HPDE6-E6E7 (cell line): Measurements from ENCODE around the gene ZFP91.
"Not testable (repeated sequence)": the region's sequence is repeated elsewhere in the genome, so short reads cannot be mapped to it uniquely, and the experiment has no call there.

ENCODE experiments used
- DNase-seq: peaks from one replicate; pipeline ENCODE4 v3.0.0; 2011; ENCODE audit warnings: missing footprints; ENCODE audit errors: extremely low spot score

Gene ZFP91

DNA sequence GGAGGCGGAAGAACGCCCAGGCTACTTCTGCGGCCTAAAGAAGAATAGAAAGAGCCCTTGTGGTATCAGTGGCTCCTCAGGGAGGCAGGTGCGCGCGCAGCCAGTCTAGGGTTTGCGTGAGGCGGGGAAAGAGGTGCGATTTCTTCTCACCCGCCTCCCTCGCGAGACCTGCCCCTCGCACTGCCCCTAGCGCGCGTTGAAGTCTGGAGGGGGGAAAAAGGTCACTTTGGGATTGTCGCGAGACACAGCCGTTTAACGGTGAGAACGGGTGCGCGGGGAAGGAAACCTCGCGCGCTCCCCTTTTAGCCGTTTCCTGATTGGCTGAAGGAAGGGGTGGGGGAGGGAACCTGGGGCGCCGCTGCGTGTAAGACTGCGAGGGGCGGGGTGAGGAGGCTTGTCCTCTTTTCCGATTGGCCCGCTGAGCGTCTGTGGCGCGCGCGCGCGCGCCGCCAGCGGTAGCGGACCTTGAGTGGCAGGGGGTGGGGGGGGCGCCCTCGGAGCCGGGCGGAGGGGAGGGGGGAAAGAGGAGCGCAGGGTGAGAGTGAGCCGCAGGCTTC lies at the start of gene ZFP91:
Gene ZFP91, plus strand, starts transcription at position 429 of the 557 bp plus-strand sequence. CDS start 219 bp downstream, outside the sequence.
- DNase-seq: peak; percentile 70

DNA sequence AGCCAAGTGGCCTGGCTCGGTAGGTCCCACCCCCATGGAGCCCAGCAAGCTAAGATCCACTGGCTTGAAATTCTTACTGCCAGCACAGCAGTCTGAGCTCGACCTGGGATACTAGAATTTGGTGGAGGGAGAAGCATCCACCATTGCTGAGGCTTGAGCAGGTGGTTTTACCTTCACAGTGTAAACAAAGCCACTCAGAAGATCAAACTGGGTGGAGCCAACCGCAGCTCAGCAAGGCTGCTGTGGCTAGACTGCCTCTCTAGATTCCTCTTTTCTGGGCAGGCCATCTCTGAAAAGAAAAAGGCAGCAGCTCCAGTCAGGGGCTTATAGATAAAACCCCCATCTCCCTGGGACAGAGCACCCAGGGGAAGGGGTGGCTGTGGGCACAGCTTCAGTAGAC lies 48.6 kb upstream of the ZFP91 start:
- no peak for DNase-seq

DNA sequence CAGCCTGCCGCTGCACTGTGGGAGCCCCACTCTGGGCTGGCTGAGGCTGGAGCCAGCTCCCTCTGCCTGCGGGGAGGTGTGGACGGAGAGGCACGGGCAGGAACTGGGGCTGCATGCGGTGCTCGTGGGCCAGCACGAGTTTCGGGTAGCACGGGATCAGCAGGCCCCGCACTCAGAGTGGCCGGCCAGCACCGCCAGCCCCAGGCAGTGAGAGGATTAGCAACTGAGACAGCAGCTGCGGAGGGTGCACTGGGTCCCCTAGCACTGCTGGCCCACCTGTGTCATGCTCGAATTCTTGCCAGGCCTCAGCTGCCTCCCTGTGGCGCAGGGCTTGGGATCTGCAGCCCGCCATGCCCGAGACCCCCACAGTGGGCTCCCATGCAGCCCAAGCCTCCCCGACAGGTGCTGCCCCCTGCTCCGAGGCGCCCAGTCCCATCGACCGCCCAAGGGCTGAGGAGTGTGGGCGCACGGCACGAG lies 47.0 kb upstream of the ZFP91 start:
- DNase-seq: no peak

DNA sequence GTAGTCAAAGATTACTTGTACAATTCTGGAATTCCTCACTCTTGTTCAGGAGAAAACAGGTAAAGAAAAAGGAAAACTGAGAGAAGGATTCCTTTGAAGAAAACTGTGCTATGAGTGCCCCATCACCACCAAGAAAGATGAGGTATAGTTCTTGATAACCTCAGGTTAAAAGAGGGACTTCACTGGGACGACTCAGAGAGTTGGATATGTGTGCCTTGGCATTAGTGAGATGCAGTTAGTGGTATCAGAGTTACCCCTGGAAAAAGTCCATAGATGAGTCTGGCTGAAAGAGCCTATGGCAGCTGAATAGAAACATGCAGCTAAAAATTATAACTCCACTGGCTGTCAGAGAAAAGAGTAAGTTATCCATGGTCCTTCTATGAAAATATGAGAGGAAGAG lies 32.0 kb upstream of the ZFP91 start:
- no peak for DNase-seq

DNA sequence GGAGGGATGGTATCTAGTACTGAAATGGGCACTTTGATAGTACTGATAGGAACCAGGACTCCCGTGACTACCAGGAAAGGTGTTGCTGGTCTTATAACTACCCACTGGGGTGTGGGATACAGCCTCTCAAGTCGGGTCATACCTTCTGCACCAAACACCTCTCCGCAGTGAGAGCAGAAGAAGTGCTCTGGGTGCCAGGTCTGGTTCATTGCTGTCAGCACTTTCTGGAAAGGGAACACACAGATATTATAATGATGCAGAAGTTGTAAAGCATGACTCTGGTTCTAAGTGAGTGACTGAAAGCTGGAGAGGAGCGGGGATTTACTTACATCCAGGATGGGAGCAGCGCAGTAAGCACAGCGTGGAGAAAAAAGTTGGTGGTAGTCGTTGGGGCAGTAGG lies 29.2 kb upstream of the ZFP91 start:
- DNase-seq: no peak

DNA sequence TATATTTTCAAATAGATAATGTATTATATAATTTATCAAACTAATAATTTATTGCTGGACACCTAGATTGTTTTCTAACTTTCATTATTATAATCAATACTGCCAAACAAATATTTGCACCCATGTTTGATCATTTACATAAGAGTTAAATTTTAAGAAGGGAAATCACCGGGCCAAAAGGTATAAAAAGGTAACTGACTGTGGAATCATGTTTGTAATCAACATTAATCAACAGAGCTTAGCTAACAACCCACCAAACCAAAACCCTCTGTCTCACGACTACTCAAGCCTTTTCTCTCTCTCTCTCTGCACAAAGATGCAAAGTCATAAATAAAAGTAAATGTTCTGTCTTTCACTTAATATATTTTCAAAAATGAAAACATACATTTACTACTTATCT lies 18.0 kb upstream of the ZFP91 start:
- DNase-seq: no peak

DNA sequence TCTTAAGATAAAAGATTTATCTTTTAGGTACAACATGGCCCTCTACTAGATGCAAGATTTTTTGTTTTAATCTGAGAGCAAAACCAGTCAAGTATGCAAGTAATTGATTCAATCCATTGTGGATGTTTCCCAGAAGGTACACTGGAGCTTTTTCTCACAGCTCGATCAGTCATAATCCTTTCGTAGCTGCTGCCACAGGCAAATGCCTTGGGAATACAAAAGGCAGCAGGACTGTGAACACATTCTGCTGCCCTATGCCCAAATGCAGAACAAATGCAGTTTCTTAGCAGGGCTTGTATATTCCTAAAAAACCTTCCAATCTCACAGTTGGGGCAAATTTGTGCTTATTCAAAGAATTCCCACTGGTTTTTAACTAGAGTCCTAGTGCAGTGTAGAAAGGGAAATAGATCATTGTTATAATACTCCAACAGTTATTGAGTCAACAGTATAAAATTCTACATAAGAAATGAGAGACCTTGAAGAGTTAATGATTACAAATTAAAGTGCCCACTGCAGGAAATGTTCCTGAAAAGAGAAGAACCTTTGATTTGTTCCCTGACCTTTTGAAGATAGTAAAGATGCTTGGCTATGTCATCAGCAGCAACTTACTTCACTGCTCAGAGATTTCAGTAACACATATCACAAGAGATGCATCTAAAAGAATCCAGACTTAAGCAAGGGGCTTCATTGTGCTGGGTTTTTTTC lies 17.3 kb upstream of the ZFP91 start:
- DNase-seq: no peak

- no peak for DNase-seq
Measured at GRCh38 chr11:58562375-58562800, 16.5 kb upstream of the ZFP91 start.

- no peak for DNase-seq
Measured at GRCh38 chr11:58564231-58564630, 14.6 kb upstream of the ZFP91 start.

- peak; percentile 25 for DNase-seq
Measured at GRCh38 chr11:58567889-58568512, 10.9 kb upstream of the ZFP91 start.

- not testable (repeated sequence) for DNase-seq
Measured at GRCh38 chr11:58572906-58573305, 6.0 kb upstream of the ZFP91 start.

- DNase-seq: peak; percentile 51
Measured at GRCh38 chr11:58573451-58574104, 5.3 kb upstream of the ZFP91 start.

DNA sequence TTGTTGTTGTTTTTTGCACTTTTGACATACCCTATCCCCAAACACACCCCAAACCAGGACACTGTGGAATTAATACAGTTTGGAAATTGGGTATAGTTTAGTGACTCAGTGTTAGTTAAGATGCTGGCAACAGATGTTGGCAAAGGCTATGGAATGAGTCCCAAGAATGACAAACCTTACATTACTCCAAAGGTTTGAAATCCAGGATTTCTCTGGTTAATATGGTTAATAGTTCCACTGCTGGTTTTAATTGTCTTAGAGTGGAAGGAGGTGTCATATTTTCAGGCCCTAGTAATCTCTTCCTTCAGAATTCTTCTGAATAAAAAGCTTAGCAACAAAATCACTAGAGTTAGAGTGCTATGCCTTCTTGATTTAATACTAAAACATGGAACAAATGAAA lies 4.0 kb upstream of the ZFP91 start:
- no peak for DNase-seq

DNA sequence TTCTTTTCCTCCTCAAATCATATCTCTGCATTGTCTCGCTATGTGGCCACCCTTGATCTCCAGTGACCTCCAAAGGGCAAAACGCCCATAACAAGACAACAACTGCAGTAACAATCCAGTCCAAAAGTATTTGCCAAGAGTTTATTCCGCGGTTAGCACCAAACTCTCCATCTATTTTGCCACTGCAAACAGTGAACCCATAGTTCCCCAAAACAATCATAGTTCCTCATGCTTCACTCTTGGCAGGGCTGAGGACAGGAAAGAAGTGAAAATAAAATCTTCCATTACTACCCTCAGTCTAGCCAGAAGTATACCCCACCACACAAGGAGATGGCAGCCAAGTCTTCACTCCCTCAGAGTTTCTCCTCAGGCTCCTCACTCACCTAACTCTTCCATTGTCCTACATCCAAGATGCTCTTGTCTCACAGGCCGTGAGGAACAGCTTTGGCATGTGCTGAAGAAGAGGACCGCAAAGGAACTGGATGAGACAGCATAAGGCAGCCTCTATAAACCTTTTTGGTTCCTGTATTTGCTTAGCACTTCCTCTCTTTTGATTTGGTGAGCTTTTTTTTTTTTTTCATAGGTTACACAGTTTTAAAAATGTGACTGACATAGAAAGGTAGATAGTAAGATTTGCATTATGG lies 3.4 kb upstream of the ZFP91 start, which contains the start of gene LPXN:
Gene LPXN, minus strand, starts transcription at position 480 of the 644 bp plus-strand sequence. Its CDS starts 84 bp downstream, at position 396.
- no peak for DNase-seq

GRCh38 chr11:58576887-58577471 lies 1.9 kb upstream of the ZFP91 start:
- no peak for DNase-seq

DNA sequence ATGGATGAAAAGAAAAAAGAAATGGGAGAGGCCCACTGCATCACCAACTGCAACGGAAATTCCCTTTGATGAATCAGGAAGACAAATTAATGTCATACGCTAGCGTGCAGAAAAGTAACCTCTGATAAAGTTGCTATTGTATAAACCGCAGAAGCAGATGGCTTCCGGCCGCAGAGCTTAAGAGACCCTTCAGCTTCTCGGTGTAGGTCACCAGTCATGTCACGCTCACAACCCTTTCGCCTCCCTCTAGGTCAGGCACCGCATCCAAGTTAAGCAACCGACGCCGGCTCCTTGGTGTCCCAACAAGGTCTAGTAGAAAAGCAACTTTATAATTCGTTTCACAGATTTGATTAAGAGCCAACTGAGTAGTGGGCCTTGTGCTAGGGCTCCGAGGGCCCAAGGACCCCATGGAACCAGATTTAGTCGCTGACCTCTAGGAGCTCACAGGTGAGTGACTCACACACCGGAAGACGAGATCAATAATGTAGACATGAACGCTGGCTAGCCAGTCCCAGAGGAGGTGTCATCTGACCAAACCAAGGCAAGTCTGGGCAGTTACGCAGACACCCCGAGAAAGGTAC lies 1.2 kb upstream of the ZFP91 start:
- peak; percentile 12 for DNase-seq

DNA sequence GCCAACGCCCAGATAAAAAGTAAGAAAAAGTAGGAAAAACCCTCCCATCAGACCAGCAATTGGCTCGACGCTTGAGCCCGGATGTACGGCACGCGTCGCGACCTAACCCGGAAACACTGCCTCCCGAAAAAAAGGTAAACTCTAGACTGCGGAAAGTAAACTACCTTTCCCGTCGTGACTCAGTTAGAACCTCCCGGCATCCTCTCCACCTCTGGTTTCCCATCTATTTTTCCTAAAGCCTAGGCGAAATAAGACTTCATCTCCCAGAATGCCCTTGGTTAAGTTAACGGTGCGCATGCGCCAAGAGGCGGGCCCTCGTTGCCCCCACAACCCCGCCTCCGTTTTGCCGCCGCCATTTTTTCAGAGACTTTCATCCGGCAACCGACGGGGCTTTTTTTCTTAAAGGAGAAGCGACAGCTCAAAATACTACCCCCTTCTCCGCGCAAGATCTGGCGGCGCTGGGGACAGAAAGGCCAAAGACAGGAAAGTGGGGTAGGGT lies 678 bp upstream of the ZFP91 start:
- DNase-seq: peak; percentile 66

DNA sequence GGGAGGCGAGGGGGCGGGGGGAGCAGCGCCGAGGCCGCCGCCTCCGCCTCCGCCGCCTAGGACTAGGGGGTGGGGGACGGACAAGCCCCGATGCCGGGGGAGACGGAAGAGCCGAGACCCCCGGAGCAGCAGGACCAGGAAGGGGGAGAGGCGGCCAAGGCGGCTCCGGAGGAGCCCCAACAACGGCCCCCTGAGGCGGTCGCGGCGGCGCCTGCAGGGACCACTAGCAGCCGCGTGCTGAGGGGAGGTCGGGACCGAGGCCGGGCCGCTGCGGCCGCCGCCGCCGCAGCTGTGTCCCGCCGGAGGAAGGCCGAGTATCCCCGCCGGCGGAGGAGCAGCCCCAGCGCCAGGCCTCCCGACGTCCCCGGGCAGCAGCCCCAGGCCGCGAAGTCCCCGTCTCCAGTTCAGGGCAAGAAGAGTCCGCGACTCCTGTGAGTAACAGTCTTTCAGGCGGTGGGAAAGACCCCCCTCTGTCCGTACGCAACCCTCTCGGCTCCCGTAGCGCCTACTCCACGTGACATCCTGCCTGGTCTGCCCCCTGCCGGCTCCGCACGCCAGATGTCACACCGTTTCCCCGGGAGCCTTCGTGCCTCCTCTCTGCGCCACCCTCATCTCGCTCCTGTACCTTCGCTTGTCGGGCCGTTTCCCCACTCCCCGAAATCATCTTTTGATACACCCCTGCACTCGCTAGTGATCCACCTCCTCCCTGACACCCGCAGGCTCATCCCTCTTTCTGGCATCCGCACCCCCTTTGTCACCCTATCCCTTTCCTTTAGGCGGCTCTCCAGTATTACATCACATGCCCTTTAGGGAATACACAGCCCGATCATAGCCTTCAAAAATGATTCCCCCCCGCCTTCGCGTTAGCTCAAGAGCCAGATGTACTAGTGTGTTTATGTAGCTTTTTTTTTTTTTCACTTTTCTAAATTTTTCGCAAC lies 598 bp downstream of the ZFP91 start:
- peak; percentile 68 for DNase-seq

DNA sequence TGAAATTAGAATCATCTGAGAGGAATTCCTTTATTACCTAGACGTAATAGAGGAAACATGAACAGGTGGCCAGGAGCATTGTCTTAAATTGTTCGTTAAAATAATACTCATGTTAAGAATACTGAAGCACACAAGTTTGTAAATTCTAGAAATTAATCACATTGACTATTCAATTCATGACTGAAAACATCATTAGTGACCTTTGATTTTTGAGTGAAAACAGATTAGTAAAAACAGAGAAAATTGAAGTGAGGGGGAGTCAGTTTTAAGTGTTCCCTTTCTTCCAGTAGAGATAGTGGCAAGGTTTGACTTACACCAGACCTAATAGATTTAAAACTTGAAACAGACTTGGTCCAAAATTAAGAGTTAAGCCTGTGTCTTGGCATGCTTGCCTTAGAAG lies 1.4 kb downstream of the ZFP91 start:
- no peak for DNase-seq

DNA sequence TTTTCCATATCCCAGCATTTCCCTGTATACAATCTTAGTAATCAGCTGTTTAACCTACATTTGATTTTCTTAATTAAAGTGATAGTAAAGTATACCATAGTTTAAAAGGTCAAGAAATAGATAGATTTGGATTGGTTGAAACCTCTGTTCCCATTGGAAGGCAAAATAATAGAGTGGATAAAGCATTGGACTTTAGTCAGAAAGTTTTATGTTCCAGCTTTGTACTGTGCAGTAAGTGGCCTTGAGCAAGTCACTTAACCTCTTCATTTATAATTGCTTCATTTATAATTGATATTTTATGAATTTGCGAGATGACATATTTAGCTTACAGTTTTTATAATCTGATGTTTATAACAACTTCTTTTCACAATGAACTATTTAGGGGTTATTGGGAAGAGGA lies 3.6 kb downstream of the ZFP91 start:
- DNase-seq: no peak
